Endothelial cell of umbilical vein (primary cell): Measurements from ENCODE around the gene FAM53A. TPM values are rescaled to one million over a fixed set of nuclear protein-coding genes. Genes with fewer than 3 reads are reported as not detected.
A peak's percentile ranks its signal among the peaks of the same experiment; 100 is the strongest.

Experiments
- BruUV-seq: library from RNA; stranded (reverse); fragments of 400-500 nt; replicated peaks from 2 replicates; lab custom pipeline; 2021; lab: Mats Ljungman, UMichigan
- CTCF ChIA-PET: fragments of 300-600, 350-600 bp; sonication (Branson Sonifier 250); formaldehyde crosslinking; loops from one replicate; lab custom pipeline; 2021; ENCODE audit warnings: antibody characterized with exemption, inconsistent platforms; lab: Charles Lee
- POLR2A ChIA-PET: fragments of 300-600, 350-600 bp; sonication (Branson Sonifier 250); formaldehyde crosslinking; loops from one replicate; lab custom pipeline; 2021; ENCODE audit warnings: antibody characterized with exemption, inconsistent platforms; lab: Charles Lee
- DNase-seq: peaks from one replicate; pipeline ENCODE4 v3.0.0-alpha.2; 2011; ENCODE audit warnings: low read depth, low spot score
- FAIRE-seq: peaks from 2 replicates; lab custom pipeline; 2011; peaks lifted over from hg19 to GRCh38; lab: Jason Lieb, UNC
- H2AFZ ChIP-seq: 2 replicates; pipeline ENCODE4 v1.6.0; 2012; ENCODE audit warnings: low read depth, low read length, control low read depth, inconsistent platforms
- H3K27ac ChIP-seq: 2 replicates; pipeline ENCODE4 v1.5.1; 2011; ENCODE audit warnings: low read depth, mild to moderate bottlenecking, control low read depth, low read length, moderate library complexity; ENCODE audit not compliant: insufficient read depth
- H3K27me3 ChIP-seq, 2 experiments: 2 replicates each; pipeline versions ENCODE4 v1.6.0 to v1.6.1; 2011; ENCODE audit warnings: low read length in 2 of 2, mixed read lengths in 1 of 2; ENCODE audit not compliant: control insufficient read depth in 2 of 2, insufficient read depth in 2 of 2
- H3K36me3 ChIP-seq, 2 experiments: 2 replicates in 1 of 2; 3 replicates in 1 of 2; pipeline ENCODE4 v1.5.1; 2011; ENCODE audit warnings: low read length in 2 of 2, mild to moderate bottlenecking in 1 of 2, moderate library complexity in 1 of 2; ENCODE audit not compliant: control insufficient read depth in 2 of 2, insufficient read depth in 2 of 2; ENCODE audit errors: extremely low read depth in 1 of 2
- H3K4me1 ChIP-seq: 3 replicates; pipeline ENCODE4 v1.5.1; 2011; ENCODE audit warnings: mild to moderate bottlenecking, low read length; ENCODE audit not compliant: control insufficient read depth, insufficient read depth; ENCODE audit errors: extremely low read depth
- H3K4me2 ChIP-seq: 2 replicates; pipeline ENCODE4 v1.6.1; 2011; ENCODE audit warnings: low read length, control low read depth, mixed read lengths; ENCODE audit not compliant: insufficient read depth
- H3K4me3 ChIP-seq, 3 experiments: fragments of 200-600 bp in 1 of 3; sonication (generic), shearing (Covaris generic) in 1 of 3; replicated peaks in 1 of 3; 2 replicates each; pipeline ENCODE4 v1.5.1; 2011 to 2016; ENCODE audit warnings: control low read depth in 3 of 3, low read length in 3 of 3, mild to moderate bottlenecking in 2 of 3, inconsistent platforms in 1 of 3, low read depth in 1 of 3, moderate library complexity in 1 of 3; ENCODE audit not compliant: insufficient read depth in 1 of 3
- H3K79me2 ChIP-seq: 2 replicates; pipeline ENCODE4 v1.6.0; 2012; ENCODE audit warnings: low read length, inconsistent platforms; ENCODE audit not compliant: control insufficient read depth, insufficient read depth
- H3K9ac ChIP-seq: replicated peaks from 2 replicates; pipeline ENCODE3; 2011; ENCODE audit warnings: low read length, control low read depth; ENCODE audit not compliant: insufficient read depth; ENCODE audit errors: extremely low read depth
- H3K9me1 ChIP-seq: replicated peaks from 3 replicates; pipeline ENCODE4 v1.6.0; 2011; ENCODE audit warnings: mild to moderate bottlenecking, low read length; ENCODE audit not compliant: control insufficient read depth, insufficient read depth; ENCODE audit errors: extremely low read depth
- H3K9me3 ChIP-seq: replicated peaks from 2 replicates; pipeline ENCODE4 v1.5.1; 2012; ENCODE audit warnings: low read length, inconsistent platforms; ENCODE audit not compliant: control insufficient read depth, insufficient read depth
- H4K20me1 ChIP-seq: replicated peaks from 2 replicates; pipeline ENCODE3; 2011; ENCODE audit warnings: mild to moderate bottlenecking, low read length; ENCODE audit not compliant: control insufficient read depth, insufficient read depth; ENCODE audit errors: extremely low read depth
- EZH2 ChIP-seq: IDR thresholded peaks from 2 replicates; pipeline ENCODE4 v1.6.1; 2012; ENCODE audit warnings: borderline replicate concordance, low read depth, mild to moderate bottlenecking, moderate library complexity, low read length, inconsistent platforms; ENCODE audit not compliant: severe bottlenecking
- GATA2 ChIP-seq: IDR thresholded peaks from 2 replicates; pipeline ENCODE4 v1.7.0; 2011; ENCODE audit warnings: low read depth, mild to moderate bottlenecking, moderate library complexity, mixed read lengths, low read length; ENCODE audit not compliant: insufficient read length, insufficient read depth
- POLR2A ChIP-seq: IDR thresholded peaks from 2 replicates; pipeline ENCODE4 v1.6.1; 2012; ENCODE audit warnings: low read depth, mild to moderate bottlenecking, control low read depth, low read length
- POLR2AphosphoS5 ChIP-seq: IDR thresholded peaks from 2 replicates; pipeline ENCODE4 v1.6.1; 2012; ENCODE audit warnings: low read depth, mild to moderate bottlenecking, control low read depth, low read length, moderate library complexity; ENCODE audit not compliant: insufficient read depth
- dilution Hi-C: fragments of 300-500 bp; cut with MboI; formaldehyde crosslinking; loops from one replicate; pipeline ENCODE4 v1.15.0; 2019; ENCODE audit warnings: low sequenced_read_pairs; ENCODE audit not compliant: extremely low pct_ligation_motif_present
- intact Hi-C: fragments of 100-400 bp; cut with micrococcal nuclease; formaldehyde crosslinking; loops from one replicate; pipeline ENCODE4 v1.10.0; 2022
- polyA plus RNA-seq, 4 experiments: library from polyadenylated mRNA; depleted of rRNA in 3 of 4; stranded (reverse) in 3 of 4; unstranded in 1 of 4; fragments of >200 nt; gene quantifications; 2 replicates each; pipeline versions ENCODE4 v1.2.1 to v1.2.3, GENCODE V29; 2011 to 2012; ENCODE audit warnings: missing spikeins in 1 of 4
- total RNA-seq: library from RNA; stranded (reverse); gene quantifications from 2 replicates; pipeline ENCODE4 v1.2.3, GENCODE V29; 2021
- TF ChIP-seq, protein P1 (sequence below): IDR thresholded peaks from 2 replicates; pipeline ENCODE4 v1.6.1; 2011; ENCODE audit not compliant: insufficient read depth, insufficient read length

Gene FAM53A
- total and polyA plus RNA-seq, 2 donors (not counting 3 experiments of a cell fraction or from before 2014, with no cell fraction given): 1.3 to 1.7 TPM

DNA sequence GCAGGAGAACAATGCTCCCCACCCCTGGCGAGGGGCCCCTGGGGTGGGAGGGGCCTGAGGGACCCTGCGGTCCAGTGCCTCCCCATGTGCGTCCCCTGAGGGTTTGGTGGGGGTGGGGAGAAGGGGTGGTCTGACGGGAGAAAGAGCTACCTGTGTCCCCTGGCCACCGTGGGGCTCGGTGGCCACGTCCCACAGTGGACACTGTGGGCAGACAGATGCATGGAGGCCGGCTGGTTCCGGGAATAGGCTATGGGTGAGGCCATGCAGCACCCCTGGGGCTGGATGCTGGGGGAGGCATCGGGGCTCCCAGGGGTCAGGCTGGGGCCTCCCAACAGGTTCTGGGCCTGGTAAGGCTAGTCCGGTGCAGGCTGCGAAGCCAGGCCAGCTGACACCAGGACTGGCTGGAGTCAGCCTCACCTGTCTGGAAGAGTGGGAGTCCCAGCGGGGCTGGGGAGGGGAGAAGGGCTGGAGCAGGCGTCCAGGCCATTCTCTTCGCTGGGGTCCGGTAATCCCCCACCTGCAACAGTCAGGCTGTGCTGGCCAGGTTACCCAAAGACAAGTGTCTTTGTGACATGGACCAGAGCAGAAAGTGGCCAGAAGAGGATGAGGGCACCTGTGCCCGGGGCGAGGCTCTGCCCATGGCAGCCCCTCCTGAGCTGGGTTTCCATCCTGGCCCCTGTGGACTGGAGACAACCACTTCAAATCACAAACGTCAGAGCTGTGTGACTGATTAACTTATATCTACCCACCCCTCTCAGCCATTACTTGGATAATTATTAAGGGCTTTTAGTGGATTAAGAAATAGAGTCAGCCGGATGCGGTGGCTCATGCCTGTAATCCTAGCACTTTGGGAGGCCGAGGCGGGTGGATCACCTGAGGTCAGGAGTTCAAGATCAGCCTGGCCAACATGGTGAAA is 1.4 kb upstream of the FAM53A start:
- Histone ChIP-seq H2AFZ (no peak overlapping the region), H3K9me1 (no peaks in the 10 kb centered on the region), H3K4me3 (no peak overlapping the region), H3K4me2 (no peak overlapping the region), H3K9ac (no peak overlapping the region), H4K20me1 (no peaks in the 10 kb centered on the region), H3K4me1 (peaks cover 10% of the 10 kb centered on the region), H3K9me3 (no peaks in the 10 kb centered on the region), H3K36me3 (peaks cover 0 to 2% of the 10 kb centered on the region in 2 experiments), H3K27ac (no peak overlapping the region), H3K27me3 (no peaks in the 10 kb centered on the region), H3K79me2 (no peaks in the 10 kb centered on the region)
- BruUV-seq: no TSS peak
- intact Hi-C loops: loop anchor here (2.0 kb wide), 1 partner anchor 27 kb away; the partner anchor contains the start of gene SLBP
- dilution Hi-C loops: no loop called here
- CTCF ChIA-PET: no interaction called here
- POLR2A ChIA-PET: no interaction called here
- FAIRE-seq (no peak), DNase-seq (no peak)
- TF ChIP-seq, protein P1, sequence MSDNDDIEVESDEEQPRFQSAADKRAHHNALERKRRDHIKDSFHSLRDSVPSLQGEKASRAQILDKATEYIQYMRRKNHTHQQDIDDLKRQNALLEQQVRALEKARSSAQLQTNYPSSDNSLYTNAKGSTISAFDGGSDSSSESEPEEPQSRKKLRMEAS: no peak
- no peak for TF ChIP-seq EZH2
- no peak for TF ChIP-seq POLR2AphosphoS5

DNA sequence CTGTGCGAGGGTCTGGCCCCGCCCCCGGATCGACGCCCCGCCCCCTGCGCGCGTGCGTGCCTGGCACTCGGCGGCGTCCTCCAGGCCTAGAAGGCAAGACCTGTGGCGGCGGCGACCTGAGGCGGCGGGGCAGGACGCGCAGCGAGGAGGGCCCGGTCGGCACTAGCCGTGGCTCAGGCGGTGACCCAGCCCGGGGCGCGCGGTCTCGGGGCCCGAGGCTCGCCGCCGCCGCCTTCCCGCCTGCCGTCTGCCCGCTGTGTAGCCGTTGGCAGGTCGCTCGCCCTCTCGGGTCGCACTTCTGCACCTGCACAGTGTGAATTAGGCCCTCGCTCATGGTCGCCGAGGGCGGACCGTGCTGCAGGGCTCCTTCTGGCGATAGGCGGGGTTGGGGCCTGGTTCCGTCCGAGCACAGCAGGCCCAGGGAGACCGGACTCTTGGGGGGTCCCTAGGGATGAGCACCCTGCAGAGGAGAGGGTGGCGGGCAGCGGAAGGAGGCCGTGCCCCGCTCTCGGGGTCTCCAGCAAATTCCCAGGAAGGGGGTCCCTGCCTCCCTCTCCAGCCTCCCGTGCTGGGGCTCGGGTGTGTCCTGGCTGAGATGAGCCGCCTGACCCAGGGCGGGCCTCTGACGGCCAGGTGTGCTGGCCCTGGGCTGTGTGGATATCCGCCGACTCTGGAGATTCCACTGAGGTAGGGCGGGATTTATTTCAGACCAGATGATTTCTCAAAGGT is 557 bp upstream of the FAM53A start:
- CTCF ChIA-PET: interaction anchor here (1.5 to 2.1 kb wide), 2 partner anchors 9 to 42 kb away, joined by 3 to 14 read pairs; no protein-coding TSS in a partner anchor
- Histone ChIP-seq H3K4me2 (no peak overlapping the region), H3K4me3 (peak overlapping the region in 1 of 3 experiments; percentile 39), H3K9me3 (no peaks in the 10 kb centered on the region), H4K20me1 (no peaks in the 10 kb centered on the region), H3K4me1 (peaks cover 10% of the 10 kb centered on the region), H3K79me2 (no peaks in the 10 kb centered on the region), H3K9ac (no peak overlapping the region), H2AFZ (peak overlapping the region; percentile 84), H3K36me3 (no peaks in the 10 kb centered on the region), H3K9me1 (no peaks in the 10 kb centered on the region), H3K27me3 (no peaks in the 10 kb centered on the region), H3K27ac (no peak overlapping the region)
- BruUV-seq: no TSS peak
- no peak for TF ChIP-seq GATA2
- TF ChIP-seq POLR2A: peak; percentile 22
- DNase-seq: no peak
- POLR2A ChIA-PET: no interaction called here
- dilution Hi-C loops (no loop called here), intact Hi-C loops (loop anchor here (2.0 kb wide), 1 partner anchor 28 kb away; the partner anchor contains the start of gene SLBP)
- no peak for FAIRE-seq
